Thyroid gland (tissue), 4 donors: ENCODE measurements around the gene AGBL4.

ENCODE experiments used
- CTCF ChIP-seq, 6 experiments: fragments of 200-600 bp in 3 of 6; fragments of 450-650 bp in 3 of 6; sonication (generic) in 3 of 6; IDR thresholded peaks; one replicate each; pipeline ENCODE4 v1.5.1; 2016 to 2019; ENCODE audit warnings: antibody characterized with exemption in 6 of 6, mild to moderate bottlenecking in 2 of 6, inconsistent platforms in 1 of 6, moderate library complexity in 1 of 6
- POLR2A ChIP-seq, 2 donors: fragments of 450-650 bp; IDR thresholded peaks; one replicate each; pipeline ENCODE4 v1.6.1; 2017; ENCODE audit warnings: antibody characterized with exemption in 2 of 2, mild to moderate bottlenecking in 2 of 2, moderate library complexity in 1 of 2

- TF ChIP-seq CTCF (IDR thresholded peaks at IDR 0.05) (no peak), POLR2A (IDR thresholded peaks at IDR 0.05) (no peak)
Observed at GRCh38 chr1:49622877-49623276, 400.9 kb downstream of the AGBL4 start.
